Measurements from ENCODE around the gene PTH2. TPM values are rescaled to one million over a fixed set of nuclear protein-coding genes. Genes with fewer than 3 reads are reported as not detected.

PTH2 gene
- total and polyA plus RNA-seq, 7 donors = not detected

DNA sequence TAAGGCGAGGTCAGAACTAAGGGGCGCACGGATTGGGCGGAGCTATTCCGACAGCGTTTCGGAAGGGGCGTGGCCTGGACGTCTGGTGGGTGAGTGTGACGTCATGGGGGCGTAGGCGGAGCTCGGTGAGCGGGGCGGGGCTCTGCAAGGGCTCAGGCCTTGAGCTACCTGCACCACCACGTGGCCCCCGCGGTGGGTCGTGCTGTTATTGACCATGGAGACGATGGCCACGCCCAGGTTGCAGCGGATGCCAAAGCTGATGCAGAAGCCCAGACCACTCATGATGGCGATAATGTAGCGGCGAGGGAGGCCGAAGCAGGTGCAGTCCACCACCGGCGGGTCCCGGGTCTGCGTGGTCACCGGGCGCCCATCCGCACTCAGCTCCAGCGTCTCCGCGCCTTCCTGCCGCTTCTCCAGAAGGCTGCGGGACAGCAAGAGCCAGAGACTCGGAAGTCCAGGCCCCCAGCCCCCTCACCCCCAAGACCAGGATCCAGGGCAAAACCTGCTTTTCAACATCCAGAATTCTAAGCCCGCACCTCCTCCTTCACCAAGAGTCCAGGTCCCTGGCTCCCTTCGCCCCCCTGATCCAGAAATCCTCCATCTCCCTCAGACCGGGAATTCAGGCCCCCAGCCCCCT is 13.3 kb upstream of the PTH2 start:
- no peak overlapping the region for H3K27ac ChIP-seq
- no peaks in the 10 kb centered on the region for H3K9me3 ChIP-seq
- TF ChIP-seq, protein P1, sequence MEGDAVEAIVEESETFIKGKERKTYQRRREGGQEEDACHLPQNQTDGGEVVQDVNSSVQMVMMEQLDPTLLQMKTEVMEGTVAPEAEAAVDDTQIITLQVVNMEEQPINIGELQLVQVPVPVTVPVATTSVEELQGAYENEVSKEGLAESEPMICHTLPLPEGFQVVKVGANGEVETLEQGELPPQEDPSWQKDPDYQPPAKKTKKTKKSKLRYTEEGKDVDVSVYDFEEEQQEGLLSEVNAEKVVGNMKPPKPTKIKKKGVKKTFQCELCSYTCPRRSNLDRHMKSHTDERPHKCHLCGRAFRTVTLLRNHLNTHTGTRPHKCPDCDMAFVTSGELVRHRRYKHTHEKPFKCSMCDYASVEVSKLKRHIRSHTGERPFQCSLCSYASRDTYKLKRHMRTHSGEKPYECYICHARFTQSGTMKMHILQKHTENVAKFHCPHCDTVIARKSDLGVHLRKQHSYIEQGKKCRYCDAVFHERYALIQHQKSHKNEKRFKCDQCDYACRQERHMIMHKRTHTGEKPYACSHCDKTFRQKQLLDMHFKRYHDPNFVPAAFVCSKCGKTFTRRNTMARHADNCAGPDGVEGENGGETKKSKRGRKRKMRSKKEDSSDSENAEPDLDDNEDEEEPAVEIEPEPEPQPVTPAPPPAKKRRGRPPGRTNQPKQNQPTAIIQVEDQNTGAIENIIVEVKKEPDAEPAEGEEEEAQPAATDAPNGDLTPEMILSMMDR (IDR thresholded peaks at IDR 0.05) = no peak
- TF ChIP-seq EP300 (IDR thresholded peaks at IDR 0.05) = no peak
- WGBS, 2 donors = 13 to 17% methylated on average over 42 of the region's 42 CpGs
- H3K27me3 ChIP-seq = peaks cover 51 to 100% (median 97%) of the 10 kb centered on the region in 3 donors
- intact Hi-C loops (cut with DNase I) = no loop called here
- H3K4me3 ChIP-seq = no peak overlapping the region
- no peaks in the 10 kb centered on the region for H3K36me3 ChIP-seq
- H3K4me1 ChIP-seq = peaks cover 0 to 6% (median 2%) of the 10 kb centered on the region in 4 donors
- no peak for DNase-seq

DNA sequence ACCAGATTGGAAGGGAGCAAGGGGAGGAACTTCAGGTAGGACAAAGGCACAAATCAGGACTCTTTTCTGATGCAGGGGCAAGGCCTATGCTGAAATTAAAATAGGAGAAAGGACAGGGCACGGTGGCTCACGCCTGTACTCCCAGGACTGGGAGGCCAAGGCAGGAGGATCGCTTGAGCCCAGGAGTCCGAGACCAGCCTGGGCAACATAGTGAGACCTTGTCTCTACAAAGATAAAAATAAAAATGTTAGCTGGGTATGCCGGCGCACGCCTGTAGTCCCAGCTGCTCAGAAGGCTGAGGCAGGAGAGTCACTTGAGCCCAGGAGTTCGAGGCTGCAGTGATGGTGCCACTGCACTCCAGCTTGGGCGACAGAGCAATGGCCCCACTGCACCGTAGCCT is 12.4 kb upstream of the PTH2 start:
- no peak for DNase-seq
- Histone ChIP-seq H3K36me3 (no peaks in the 10 kb centered on the region), H3K9me3 (no peaks in the 10 kb centered on the region), H3K4me1 (no peaks in the 10 kb centered on the region), H3K4me3 (no peak overlapping the region), H3K27ac (no peak overlapping the region), H3K27me3 (peaks cover 52 to 100% (median 97%) of the 10 kb centered on the region in 3 donors)
- TF ChIP-seq EP300 (IDR thresholded peaks at IDR 0.05) (no peak), POLR2AphosphoS5 (IDR thresholded peaks at IDR 0.05) (no peak), POLR2A (IDR thresholded peaks at IDR 0.05) (no peak)
- TF ChIP-seq, protein P1 (IDR thresholded peaks at IDR 0.05) = no peak
- WGBS, 2 donors = 80 to 86% methylated on average over 10 of the region's 10 CpGs
- intact Hi-C loops (cut with DNase I) = no loop called here

DNA sequence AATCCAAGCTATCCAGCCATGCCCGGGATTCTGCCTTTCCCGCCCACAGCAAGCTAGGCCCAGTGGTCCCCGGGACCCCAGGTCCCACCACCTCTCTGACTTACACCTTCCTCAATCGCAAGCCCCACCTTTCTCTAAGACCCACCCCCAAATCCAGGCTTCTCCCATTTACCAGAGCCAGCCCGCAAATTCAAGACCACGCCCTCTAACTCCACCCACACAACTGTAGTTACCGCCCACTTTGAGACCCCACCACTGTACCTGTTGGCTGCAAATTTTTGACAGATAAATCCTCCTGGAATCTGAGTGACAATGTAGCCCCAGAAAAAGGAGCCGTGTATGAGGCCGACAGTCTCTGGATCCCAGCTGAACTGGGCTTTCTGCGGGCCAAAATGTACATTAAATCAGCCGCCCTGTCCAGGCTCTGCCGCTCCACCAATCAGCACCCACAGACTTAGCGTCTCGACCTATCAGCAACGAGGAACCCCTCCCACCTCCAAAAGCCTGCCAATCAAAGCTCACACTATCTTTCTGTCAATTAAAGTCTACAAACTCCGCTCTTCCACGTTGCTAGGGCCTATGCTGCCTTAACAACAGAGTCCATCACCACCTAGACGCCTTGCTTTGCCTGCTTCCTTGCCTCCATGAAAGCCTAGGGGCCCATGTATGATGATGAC is 11.8 kb upstream of the PTH2 start:
- Histone ChIP-seq H3K27me3 (peaks cover 54 to 100% (median 96%) of the 10 kb centered on the region in 3 donors), H3K4me3 (no peak overlapping the region), H3K4me1 (no peaks in the 10 kb centered on the region), H3K36me3 (no peaks in the 10 kb centered on the region), H3K9me3 (no peaks in the 10 kb centered on the region), H3K27ac (no peak overlapping the region)
- TF ChIP-seq POLR2AphosphoS5 (IDR thresholded peaks at IDR 0.05) (no peak), POLR2A (IDR thresholded peaks at IDR 0.05) (no peak), EP300 (IDR thresholded peaks at IDR 0.05) (no peak)
- TF ChIP-seq, protein P1 (IDR thresholded peaks at IDR 0.05) = no peak
- intact Hi-C loops (cut with DNase I) = no loop called here
- WGBS, 2 donors = 78 to 88% methylated on average over 18 of the region's 18 CpGs
- DNase-seq = no peak

DNA sequence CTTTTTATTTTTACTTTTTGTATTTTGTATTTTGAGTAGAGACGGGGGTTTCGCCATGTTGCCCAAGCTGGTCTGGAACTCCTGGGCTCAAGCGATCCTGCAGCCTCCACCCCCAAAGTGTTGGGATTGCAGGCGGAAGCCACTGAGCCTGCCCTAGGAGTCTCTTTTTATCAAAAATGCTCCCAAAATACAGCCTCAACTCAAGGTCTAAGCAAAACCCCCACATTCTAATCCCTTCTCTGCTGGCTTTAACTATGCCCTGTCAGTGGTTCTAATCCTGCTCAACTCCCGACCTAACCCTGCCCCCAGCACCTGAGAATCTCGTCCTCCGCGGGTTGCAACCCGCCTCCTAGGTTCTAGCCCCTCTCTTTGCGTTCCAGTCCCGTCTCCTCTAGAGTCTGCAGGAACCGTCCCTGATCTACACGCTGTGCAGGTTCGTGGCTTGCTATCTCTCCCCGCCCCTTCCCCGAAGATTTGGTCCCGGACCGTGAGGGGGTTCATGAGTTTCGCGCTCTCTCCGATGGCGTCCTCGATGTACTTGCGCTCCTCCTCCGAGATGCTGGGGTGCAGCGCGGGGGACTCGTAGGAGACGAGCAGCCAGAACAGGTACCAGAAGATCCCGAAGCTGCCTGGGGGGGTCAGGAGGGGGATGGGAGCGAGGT is 10.1 kb upstream of the PTH2 start:
- peaks cover 0 to 5% (median 3%) of the 10 kb centered on the region in 4 donors for H3K4me1 ChIP-seq
- H3K36me3 ChIP-seq = no peaks in the 10 kb centered on the region
- DNase-seq = no peak
- WGBS, 2 donors = 19 to 25% methylated on average over 31 of the region's 31 CpGs
- H3K27me3 ChIP-seq = peaks cover 61 to 100% (median 93%) of the 10 kb centered on the region in 3 donors
- TF ChIP-seq EP300 (IDR thresholded peaks at IDR 0.05) (no peak), POLR2A (IDR thresholded peaks at IDR 0.05) (no peak), POLR2AphosphoS5 (IDR thresholded peaks at IDR 0.05) (no peak)
- TF ChIP-seq, protein P1 (IDR thresholded peaks at IDR 0.05) = no peak
- no peak overlapping the region for H3K27ac ChIP-seq
- H3K9me3 ChIP-seq = no peaks in the 10 kb centered on the region
- intact Hi-C loops (cut with DNase I) = no loop called here
- no peak overlapping the region for H3K4me3 ChIP-seq

All from sigmoid colon (tissue), 7 donors.